Measurements from ENCODE around the gene HES1. TPM values are rescaled to one million over a fixed set of nuclear protein-coding genes. Genes with fewer than 3 reads are reported as not detected.

Gene HES1
- total and polyA plus RNA-seq, 8 donors = 4.7 to 101 (median 42.2) TPM

DNA sequence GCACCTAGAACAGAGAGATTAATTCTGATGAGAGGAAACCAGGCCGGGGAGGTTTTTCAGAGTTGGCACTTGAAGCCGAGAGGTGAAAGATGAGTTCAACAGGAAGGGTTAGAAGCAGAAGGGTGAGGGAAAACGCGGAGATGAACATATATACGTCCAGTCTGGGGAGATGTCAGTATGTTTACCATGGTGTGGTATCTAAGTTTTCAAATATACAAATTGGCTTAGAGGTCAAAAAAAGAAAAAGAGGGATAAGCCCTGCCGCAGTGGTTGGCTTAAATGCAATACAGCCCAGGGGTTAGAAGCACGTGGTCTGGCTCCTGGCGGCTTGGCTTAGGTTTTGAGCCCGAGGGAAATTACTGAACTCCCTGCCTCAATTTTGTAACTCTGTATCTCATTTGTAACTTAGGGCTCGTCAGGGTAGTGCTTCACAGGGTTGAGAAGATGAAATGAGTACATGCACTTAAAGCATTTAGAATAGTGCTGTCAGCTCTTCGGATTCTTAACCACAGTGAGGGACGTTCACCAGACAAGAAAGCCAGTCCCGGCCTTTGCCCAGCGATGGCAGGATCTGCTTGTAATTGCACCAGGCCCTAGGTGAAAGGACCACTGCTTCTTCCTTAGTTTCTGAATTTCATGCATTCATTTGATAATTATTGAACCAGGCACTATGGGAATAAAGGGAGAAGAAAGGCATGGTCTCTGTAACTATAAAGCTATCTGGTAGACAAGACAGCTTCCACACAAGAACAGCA, 6.4 kb downstream of the HES1 start:
- DNase-seq = peak in 1 of 2 donors; percentile 68
- H3K27ac ChIP-seq = peak overlapping the region; percentile 97 to 99 (median 98)
- peaks cover 27 to 59% (median 45%) of the 10 kb centered on the region in 4 donors for H3K4me1 ChIP-seq
- peaks cover 0 to 17% (median 0%) of the 10 kb centered on the region in 3 donors for H3K27me3 ChIP-seq
- 31 to 37% (median 33%) methylated on average over 14 of the region's 14 CpGs for WGBS, 5 donors
- no peaks in the 10 kb centered on the region for H3K9me3 ChIP-seq
- peak overlapping the region in 1 of 4 donors; percentile 28 for H3K4me3 ChIP-seq
- intact Hi-C loops (cut with DNase I; ENCODE audit: low total_unique reads) = no loop called here
- no peak for TF ChIP-seq EP300 (IDR thresholded peaks at IDR 0.05)
- no peak for TF ChIP-seq POLR2A (IDR thresholded peaks at IDR 0.05)
- TF ChIP-seq POLR2AphosphoS5 (IDR thresholded peaks at IDR 0.05) = no peak
- TF ChIP-seq, protein P1, sequence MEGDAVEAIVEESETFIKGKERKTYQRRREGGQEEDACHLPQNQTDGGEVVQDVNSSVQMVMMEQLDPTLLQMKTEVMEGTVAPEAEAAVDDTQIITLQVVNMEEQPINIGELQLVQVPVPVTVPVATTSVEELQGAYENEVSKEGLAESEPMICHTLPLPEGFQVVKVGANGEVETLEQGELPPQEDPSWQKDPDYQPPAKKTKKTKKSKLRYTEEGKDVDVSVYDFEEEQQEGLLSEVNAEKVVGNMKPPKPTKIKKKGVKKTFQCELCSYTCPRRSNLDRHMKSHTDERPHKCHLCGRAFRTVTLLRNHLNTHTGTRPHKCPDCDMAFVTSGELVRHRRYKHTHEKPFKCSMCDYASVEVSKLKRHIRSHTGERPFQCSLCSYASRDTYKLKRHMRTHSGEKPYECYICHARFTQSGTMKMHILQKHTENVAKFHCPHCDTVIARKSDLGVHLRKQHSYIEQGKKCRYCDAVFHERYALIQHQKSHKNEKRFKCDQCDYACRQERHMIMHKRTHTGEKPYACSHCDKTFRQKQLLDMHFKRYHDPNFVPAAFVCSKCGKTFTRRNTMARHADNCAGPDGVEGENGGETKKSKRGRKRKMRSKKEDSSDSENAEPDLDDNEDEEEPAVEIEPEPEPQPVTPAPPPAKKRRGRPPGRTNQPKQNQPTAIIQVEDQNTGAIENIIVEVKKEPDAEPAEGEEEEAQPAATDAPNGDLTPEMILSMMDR (IDR thresholded peaks at IDR 0.05) = no peak
- no peaks in the 10 kb centered on the region for H3K36me3 ChIP-seq

DNA sequence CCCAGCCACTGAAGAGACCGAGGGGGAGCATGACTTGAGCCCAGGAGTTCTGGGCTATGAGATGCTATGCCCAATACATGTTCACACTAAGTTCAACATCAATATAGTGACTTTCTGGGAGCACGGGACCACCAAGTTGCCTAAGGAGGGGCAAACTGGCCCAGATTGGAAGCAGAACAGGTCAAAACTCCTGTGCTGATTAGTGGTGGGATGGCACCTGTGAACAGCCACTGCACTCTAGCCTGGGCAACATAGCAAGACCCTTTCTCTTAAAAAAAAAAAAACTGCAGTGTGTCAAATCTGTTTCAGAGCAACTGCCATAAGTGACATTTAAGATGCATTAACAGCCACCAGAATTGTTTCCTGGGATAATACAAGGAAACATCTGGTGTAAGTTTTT, 9.8 kb downstream of the HES1 start:
- WGBS, 5 donors = 91 to 96% (median 93%) methylated on average over 2 of the region's 2 CpGs
- intact Hi-C loops (cut with DNase I; ENCODE audit: low total_unique reads) = no loop called here
- DNase-seq = no peak
- peaks cover 15 to 45% (median 32%) of the 10 kb centered on the region in 4 donors for H3K4me1 ChIP-seq
- no peaks in the 10 kb centered on the region for H3K36me3 ChIP-seq
- no peak overlapping the region for H3K27ac ChIP-seq
- H3K27me3 ChIP-seq = peaks cover 0 to 2% (median 0%) of the 10 kb centered on the region in 3 donors
- H3K4me3 ChIP-seq = no peak overlapping the region
- TF ChIP-seq POLR2AphosphoS5 (IDR thresholded peaks at IDR 0.05) = no peak
- TF ChIP-seq POLR2A (IDR thresholded peaks at IDR 0.05) = no peak
- TF ChIP-seq EP300 (IDR thresholded peaks at IDR 0.05) = no peak
- TF ChIP-seq, protein P1 (IDR thresholded peaks at IDR 0.05) = no peak
- H3K9me3 ChIP-seq = no peaks in the 10 kb centered on the region

DNA sequence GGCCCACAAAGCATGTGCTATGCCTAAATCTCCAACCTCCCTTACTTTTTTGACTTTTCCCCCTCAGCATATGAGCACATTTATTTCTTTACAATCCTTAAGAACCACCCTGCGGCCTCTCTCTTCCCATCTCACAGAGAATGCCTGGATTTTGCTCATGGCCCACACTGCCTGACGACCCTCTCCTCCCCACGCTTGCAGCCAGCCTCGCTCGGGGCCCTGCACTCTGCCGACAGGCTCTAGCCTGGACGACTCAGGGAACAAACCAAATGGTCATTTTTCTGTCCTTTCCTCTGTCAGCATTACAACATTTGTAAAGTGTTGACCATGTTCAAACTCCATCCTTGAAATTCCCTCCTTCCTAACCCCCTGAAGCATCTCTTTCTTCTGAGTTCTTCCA, 11.7 kb downstream of the HES1 start:
- Histone ChIP-seq H3K27me3 (no peaks in the 10 kb centered on the region), H3K4me3 (no peak overlapping the region), H3K27ac (no peak overlapping the region), H3K4me1 (peaks cover 3 to 32% (median 18%) of the 10 kb centered on the region in 4 donors), H3K36me3 (no peaks in the 10 kb centered on the region), H3K9me3 (no peaks in the 10 kb centered on the region)
- TF ChIP-seq POLR2A (IDR thresholded peaks at IDR 0.05) = no peak
- no peak for TF ChIP-seq EP300 (IDR thresholded peaks at IDR 0.05)
- TF ChIP-seq POLR2AphosphoS5 (IDR thresholded peaks at IDR 0.05) = no peak
- TF ChIP-seq, protein P1 (IDR thresholded peaks at IDR 0.05) = no peak
- intact Hi-C loops (cut with DNase I; ENCODE audit: low total_unique reads) = no loop called here
- WGBS, 5 donors = 89 to 96% (median 94%) methylated on average over 7 of the region's 7 CpGs
- no peak for DNase-seq

DNA sequence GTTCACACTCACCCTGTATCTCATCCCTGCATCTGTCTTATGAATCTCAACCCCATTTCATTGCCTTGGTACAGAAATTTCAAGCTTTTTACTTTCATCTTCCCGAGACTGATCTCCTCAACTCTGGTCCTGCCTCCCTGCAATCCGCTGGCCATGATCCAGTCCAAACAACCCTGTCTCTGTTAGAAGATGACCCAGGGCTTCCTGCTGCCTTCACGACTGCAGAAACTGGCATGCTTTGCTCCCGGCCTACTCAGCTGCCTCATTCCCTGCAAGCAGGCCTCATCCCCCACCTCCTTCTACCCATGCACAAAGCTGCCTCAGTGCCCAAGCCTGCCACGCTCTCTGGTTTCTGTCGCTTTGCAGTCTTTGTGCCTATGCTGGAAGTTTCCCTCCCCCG, 12.4 kb downstream of the HES1 start:
- no peak overlapping the region for H3K4me3 ChIP-seq
- WGBS, 5 donors = 48 to 59% (median 50%) methylated on average over 7 of the region's 7 CpGs
- no peaks in the 10 kb centered on the region for H3K9me3 ChIP-seq
- H3K36me3 ChIP-seq = no peaks in the 10 kb centered on the region
- H3K4me1 ChIP-seq = peaks cover 0 to 29% (median 14%) of the 10 kb centered on the region in 4 donors
- peak; percentile 49 to 54 for DNase-seq
- no peak overlapping the region for H3K27ac ChIP-seq
- no peaks in the 10 kb centered on the region for H3K27me3 ChIP-seq
- TF ChIP-seq POLR2AphosphoS5 (IDR thresholded peaks at IDR 0.05) (no peak), EP300 (IDR thresholded peaks at IDR 0.05) (no peak), POLR2A (IDR thresholded peaks at IDR 0.05) (no peak)
- TF ChIP-seq, protein P1 (IDR thresholded peaks at IDR 0.05) = no peak
- intact Hi-C loops (cut with DNase I; ENCODE audit: low total_unique reads) = no loop called here
